Ovary (tissue), 9 donors: ENCODE results near the gene PCDHA1. TPM values are rescaled to one million over a fixed set of nuclear protein-coding genes. Genes with fewer than 3 reads are reported as not detected.

Source experiments
- DNase-seq, 5 donors: peaks; one replicate each; pipeline ENCODE4 v3.0.0-alpha.2; 2019 to 2020
- H3K27ac ChIP-seq, 2 donors: fragments of 200-600 bp; one replicate each; pipeline versions ENCODE4 v1.5.1 to v1.8.0; 2019 to 2022
- H3K27me3 ChIP-seq: fragments of 200-600 bp; one replicate; pipeline ENCODE4 v1.8.0; 2022
- H3K36me3 ChIP-seq: fragments of 200-600 bp; sonication (generic); one replicate; pipeline ENCODE4 v1.5.1; 2019
- H3K4me1 ChIP-seq: one replicate; pipeline ENCODE4 v1.8.1; 2013; ENCODE audit warnings: mild to moderate bottlenecking, moderate library complexity; ENCODE audit not compliant: insufficient read depth
- H3K4me3 ChIP-seq: fragments of 200-600 bp; sonication (generic); one replicate; pipeline ENCODE4 v1.5.1; 2017
- H3K9me3 ChIP-seq, 2 donors: fragments of 200-600 bp in 1 of 2; sonication (generic) in 1 of 2; one replicate each; pipeline versions ENCODE4 v1.5.1 to v1.8.1; 2013 to 2019; ENCODE audit warnings: mild to moderate bottlenecking in 1 of 2, moderate library complexity in 1 of 2
- EP300 ChIP-seq: sonication (generic); formaldehyde crosslinking; IDR thresholded peaks from one replicate; pipeline ENCODE4 v1.6.1; 2017; ENCODE audit warnings: antibody characterized with exemption
- POLR2A ChIP-seq: fragments of 450-650 bp; IDR thresholded peaks from one replicate; pipeline ENCODE4 v1.6.1; 2017; ENCODE audit warnings: antibody characterized with exemption, mild to moderate bottlenecking, moderate library complexity
- WGBS, 3 donors: extraction: QIAGEN DNeasy Blood & Tissue Kit in 1 of 3; methylation state at CpG; one replicate each; pipeline versions ENCODE4 v1.1.5 to v1.1.7; 2013 to 2017; 5-methylcytosine and 5-hydroxymethylcytosine counted together
- intact Hi-C, 4 donors: fragments of 100-400 bp; cut with DNase I; formaldehyde crosslinking; loops; one replicate each; pipeline versions ENCODE4 v1.11.0 to v1.15.1; 2022 to 2023
- polyA plus RNA-seq, 2 donors: library from polyadenylated mRNA; stranded (reverse); fragments of 200-250 nt in 1 of 2; fragments of 350-450 nt in 1 of 2; fragmentation: Illumina TruSeq in 1 of 2; extraction: RNeasy Lipid Tissue Mini Kit (QIAGEN cat#74804) in 1 of 2; gene quantifications; one replicate each; pipeline ENCODE4 v1.2.3, GENCODE V29; 2013 to 2014
- total RNA-seq, 7 donors: library from RNA; depleted of rRNA in 2 of 7; stranded (reverse); fragments of >200 nt in 2 of 7; fragmentation: NEBNext Ultra II Directional in 3 of 7; extraction: Animal tissue kit (Norgen Biotek cat#: 25700) in 3 of 7; gene quantifications; one replicate each; pipeline versions ENCODE4 v1.1.0 to v1.2.4, GENCODE V29; 2016 to 2023
- TF ChIP-seq, protein P1 (sequence below), 3 donors: fragments of 450-650 bp in 2 of 3; fragments of 200-600 bp in 1 of 3; IDR thresholded peaks; one replicate each; pipeline versions ENCODE4 v1.5.1 to v1.8.0; 2016 to 2022; ENCODE audit warnings: antibody characterized with exemption in 3 of 3, mild to moderate bottlenecking in 1 of 3
- donor health status: DM: no; HTN: no; CAD: no; lungs with moderate emphysema.
- donor health status: DM: no; HTN: no; CAD: no.
- donor health status: Bipolar disorder and iron deficiency.
- donor health status: DM: yes; HTN: yes; CAD: no.
- donor health status: DM: no; HTN: no; CAD: no.
- donor health status: DM: yes; HTN: yes; CAD: no.

Gene PCDHA1
- total and polyA plus RNA-seq, 9 donors: 0.05 TPM; not detected in 8

DNA sequence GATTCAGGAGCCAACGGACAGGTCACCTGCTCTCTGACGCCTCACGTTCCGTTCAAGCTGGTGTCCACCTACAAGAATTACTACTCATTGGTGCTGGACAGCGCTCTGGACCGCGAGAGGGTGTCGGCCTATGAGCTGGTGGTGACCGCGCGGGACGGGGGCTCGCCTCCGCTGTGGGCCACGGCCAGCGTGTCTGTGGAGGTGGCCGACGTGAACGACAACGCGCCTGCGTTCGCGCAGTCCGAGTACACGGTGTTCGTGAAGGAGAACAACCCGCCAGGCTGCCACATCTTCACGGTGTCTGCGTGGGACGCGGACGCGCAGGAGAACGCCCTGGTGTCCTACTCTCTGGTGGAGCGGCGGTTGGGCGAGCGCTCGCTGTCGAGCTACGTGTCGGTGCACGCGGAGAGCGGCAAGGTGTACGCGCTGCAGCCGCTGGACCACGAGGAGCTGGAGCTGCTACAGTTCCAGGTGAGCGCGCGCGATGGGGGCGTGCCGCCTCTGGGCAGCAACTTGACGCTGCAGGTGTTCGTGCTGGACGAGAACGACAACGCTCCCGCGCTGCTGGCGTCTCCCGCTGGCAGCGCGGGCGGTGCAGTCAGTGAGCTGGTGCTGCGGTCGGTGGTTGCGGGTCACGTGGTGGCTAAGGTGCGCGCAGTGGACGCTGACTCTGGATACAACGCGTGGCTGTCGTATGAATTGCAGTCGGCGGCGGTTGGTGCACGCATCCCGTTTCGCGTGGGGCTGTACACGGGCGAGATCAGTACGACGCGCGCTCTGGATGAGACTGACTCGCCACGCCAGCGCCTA is 71.4 kb downstream of the PCDHA1 start:
- Histone ChIP-seq H3K4me3 (no peak overlapping the region), H3K27me3 (no peaks in the 10 kb centered on the region), H3K4me1 (no peaks in the 10 kb centered on the region), H3K36me3 (no peaks in the 10 kb centered on the region), H3K27ac (no peak overlapping the region), H3K9me3 (peaks cover 0 to 3% of the 10 kb centered on the region in 2 donors)
- no peak for DNase-seq
- 48 to 61% methylated on average over 76 to 94 of the region's 94 CpGs; no CpG with 5 or more reads in 1 of the 3 donors for WGBS, 3 donors
- intact Hi-C loops: no loop called here
- TF ChIP-seq EP300 (no peak), POLR2A (no peak)
- TF ChIP-seq, protein P1, sequence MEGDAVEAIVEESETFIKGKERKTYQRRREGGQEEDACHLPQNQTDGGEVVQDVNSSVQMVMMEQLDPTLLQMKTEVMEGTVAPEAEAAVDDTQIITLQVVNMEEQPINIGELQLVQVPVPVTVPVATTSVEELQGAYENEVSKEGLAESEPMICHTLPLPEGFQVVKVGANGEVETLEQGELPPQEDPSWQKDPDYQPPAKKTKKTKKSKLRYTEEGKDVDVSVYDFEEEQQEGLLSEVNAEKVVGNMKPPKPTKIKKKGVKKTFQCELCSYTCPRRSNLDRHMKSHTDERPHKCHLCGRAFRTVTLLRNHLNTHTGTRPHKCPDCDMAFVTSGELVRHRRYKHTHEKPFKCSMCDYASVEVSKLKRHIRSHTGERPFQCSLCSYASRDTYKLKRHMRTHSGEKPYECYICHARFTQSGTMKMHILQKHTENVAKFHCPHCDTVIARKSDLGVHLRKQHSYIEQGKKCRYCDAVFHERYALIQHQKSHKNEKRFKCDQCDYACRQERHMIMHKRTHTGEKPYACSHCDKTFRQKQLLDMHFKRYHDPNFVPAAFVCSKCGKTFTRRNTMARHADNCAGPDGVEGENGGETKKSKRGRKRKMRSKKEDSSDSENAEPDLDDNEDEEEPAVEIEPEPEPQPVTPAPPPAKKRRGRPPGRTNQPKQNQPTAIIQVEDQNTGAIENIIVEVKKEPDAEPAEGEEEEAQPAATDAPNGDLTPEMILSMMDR (IDR thresholded peaks at IDR 0.05): no peak

DNA sequence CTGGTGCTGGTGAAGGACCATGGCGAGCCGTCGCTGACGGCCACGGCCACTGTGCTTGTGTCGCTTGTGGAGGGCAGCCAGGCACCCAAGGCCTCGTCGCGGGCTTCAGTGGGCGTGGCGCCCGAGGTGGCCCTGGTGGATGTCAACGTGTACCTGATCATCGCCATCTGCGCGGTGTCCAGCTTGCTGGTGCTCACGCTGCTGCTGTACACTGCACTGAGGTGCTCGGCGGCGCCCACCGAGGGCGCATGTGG is 72.0 kb downstream of the PCDHA1 start:
- no peak for DNase-seq
- intact Hi-C loops: no loop called here
- Histone ChIP-seq H3K27me3 (no peaks in the 10 kb centered on the region), H3K4me1 (no peaks in the 10 kb centered on the region), H3K4me3 (no peak overlapping the region), H3K9me3 (peaks cover 0 to 8% of the 10 kb centered on the region in 2 donors), H3K27ac (no peak overlapping the region), H3K36me3 (no peaks in the 10 kb centered on the region)
- WGBS, 3 donors: 68 to 72% methylated on average over 10 to 17 of the region's 22 CpGs; no CpG with 5 or more reads in 1 of the 3 donors
- no peak for TF ChIP-seq EP300
- TF ChIP-seq, protein P1 (IDR thresholded peaks at IDR 0.05): no peak
- TF ChIP-seq POLR2A: no peak

DNA sequence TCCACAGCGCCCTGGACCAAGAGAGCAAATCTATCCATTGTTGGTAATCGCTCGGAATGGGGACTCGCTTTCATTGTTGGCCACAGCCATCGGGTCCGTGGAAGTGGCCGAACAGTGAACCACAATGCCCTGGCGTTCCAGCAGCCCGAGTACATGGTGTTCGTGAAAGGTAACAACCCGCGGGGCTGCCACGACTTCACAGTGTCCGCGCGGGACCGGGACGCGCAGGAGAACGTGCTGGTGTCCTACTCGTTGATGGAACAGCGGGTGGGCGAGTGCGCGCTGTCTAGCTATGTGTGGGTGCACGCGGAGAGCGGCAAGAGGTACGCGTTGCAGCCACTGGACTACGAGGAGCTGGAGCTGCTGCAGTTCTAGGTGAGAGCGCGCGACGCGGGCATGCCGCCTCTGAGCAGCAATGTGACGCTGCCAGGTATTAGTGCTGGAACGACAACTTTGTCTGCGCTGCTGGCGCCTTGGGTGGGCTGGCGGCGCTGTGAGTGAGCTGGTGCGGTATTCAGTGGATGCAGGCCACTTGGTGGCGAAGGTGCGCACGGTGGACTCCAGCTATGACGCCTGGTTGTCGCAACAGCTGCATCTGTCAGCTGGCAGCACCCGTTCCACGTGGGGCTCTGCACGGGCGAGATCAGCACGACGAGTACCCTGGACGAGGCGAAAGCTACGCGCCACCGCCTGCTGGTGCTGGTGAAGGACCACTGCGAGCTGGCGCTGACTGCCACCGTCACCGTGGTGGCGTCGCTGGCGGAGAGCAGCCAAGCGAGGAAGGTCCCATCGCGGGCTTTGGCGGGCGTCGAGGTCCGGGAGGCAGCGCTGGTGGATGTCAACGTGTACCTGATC is 76.7 kb downstream of the PCDHA1 start:
- TF ChIP-seq POLR2A (no peak), EP300 (no peak)
- TF ChIP-seq, protein P1 (IDR thresholded peaks at IDR 0.05): no peak
- Histone ChIP-seq H3K36me3 (no peaks in the 10 kb centered on the region), H3K4me1 (no peaks in the 10 kb centered on the region), H3K27me3 (no peaks in the 10 kb centered on the region), H3K4me3 (no peak overlapping the region), H3K27ac (no peak overlapping the region), H3K9me3 (peaks cover 0 to 11% of the 10 kb centered on the region in 2 donors)
- no peak for DNase-seq
- intact Hi-C loops: no loop called here
- WGBS, 3 donors: 34 to 49% (median 39%) methylated on average over 73 to 76 of the region's 76 CpGs

DNA sequence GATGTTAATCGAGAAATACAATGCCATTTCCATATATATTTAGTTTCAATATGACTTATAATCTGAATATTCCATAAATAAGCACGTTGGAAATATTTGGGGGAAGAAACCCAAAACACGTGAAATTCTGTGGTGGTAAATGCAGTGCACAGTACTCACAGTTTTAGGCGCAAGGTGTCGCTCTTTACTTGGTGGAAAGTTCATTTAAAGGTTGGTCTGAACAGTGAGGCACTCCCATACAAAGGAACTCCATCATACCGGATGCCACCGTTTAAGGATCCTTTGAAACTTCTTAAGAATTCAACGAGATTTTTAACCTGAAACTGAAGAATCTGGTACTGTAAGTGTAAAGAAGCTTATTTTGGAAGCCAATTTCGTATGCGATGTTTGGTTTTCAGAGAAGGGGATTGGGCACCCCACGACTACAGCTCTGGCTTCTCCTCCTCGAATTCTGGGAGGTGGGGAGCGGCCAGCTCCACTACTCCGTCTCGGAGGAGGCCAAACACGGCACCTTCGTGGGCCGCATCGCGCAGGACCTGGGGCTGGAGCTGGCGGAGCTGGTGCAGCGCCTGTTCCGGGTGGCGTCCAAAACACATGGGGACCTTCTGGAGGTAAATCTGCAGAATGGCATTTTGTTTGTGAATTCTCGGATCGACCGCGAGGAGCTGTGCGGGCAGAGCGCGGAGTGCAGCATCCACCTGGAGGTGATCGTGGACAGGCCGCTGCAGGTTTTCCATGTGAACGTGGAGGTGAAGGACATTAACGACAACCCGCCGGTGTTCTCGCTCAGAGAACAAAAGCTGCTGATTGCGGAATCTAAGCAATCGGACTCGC is 83.0 kb downstream of the PCDHA1 start, which contains the start of gene PCDHA11:
TSS of gene PCDHA11 (plus strand) at position 237 of the 834 bp plus-strand sequence. CDS start at position 384, 147 bp downstream.
- Histone ChIP-seq H3K4me1 (no peaks in the 10 kb centered on the region), H3K4me3 (no peak within 1 kb of the TSS), H3K9me3 (peaks cover 0 to 18% of the 10 kb centered on the region in 2 donors), H3K27me3 (no peaks in the 10 kb centered on the region), H3K27ac (no peak within 1 kb of the TSS), H3K36me3 (no peaks in the 10 kb centered on the region)
- TF ChIP-seq, protein P1 (IDR thresholded peaks at IDR 0.05): no peak
- no peak for TF ChIP-seq POLR2A
- no peak for TF ChIP-seq EP300
- 11 to 20% (median 16%) methylated on average over 41 of the region's 41 CpGs for WGBS, 3 donors
- intact Hi-C loops: no loop called here
- no peak for DNase-seq
